Activated T-cell treated with anti-CD3 and anti-CD28 coated beads, Interleukin-2, amount 50 U/mL, for 72 hours (primary cell): ENCODE measurements around the gene ARF3. TPM values are rescaled to one million over a fixed set of nuclear protein-coding genes. Genes with fewer than 3 reads are reported as not detected.
A peak's percentile ranks its signal among the peaks of the same experiment; 100 is the strongest.

Source experiments
- ATAC-seq, 2 donors: fragments of 150-1000 bp; cut with Tn5 transposase; replicated peaks in 1 of 2; 2 replicates each; pipeline ENCODE4 v1.10.0; 2021; ENCODE audit warnings: moderate library complexity in 2 of 2, mild to moderate bottlenecking in 1 of 2
- DNase-seq, 2 donors: peaks; one replicate each; pipeline ENCODE4 v3.0.0; 2021 to 2022; ENCODE audit warnings: mixed read lengths in 1 of 2
- H3K27ac Mint-ChIP-seq: one replicate; pipeline ENCODE4 v1.8.0; 2022; ENCODE audit warnings: mild to moderate bottlenecking, moderate library complexity, mixed read lengths
- H3K27me3 Mint-ChIP-seq: one replicate; pipeline ENCODE4 v1.8.0; 2022; ENCODE audit warnings: low read depth, mixed read lengths
- H3K36me3 Mint-ChIP-seq, 2 donors: one replicate each; pipeline ENCODE4 v1.8.0; 2022; ENCODE audit warnings: mixed read lengths in 2 of 2, mild to moderate bottlenecking in 1 of 2; ENCODE audit not compliant: insufficient read depth in 2 of 2
- H3K4me1 Mint-ChIP-seq: one replicate; pipeline ENCODE4 v1.8.0; 2022; ENCODE audit warnings: low read depth, mixed read lengths
- H3K4me3 Mint-ChIP-seq, 2 donors: one replicate each; pipeline ENCODE4 v1.8.0; 2022; ENCODE audit warnings: mild to moderate bottlenecking in 2 of 2, mixed read lengths in 2 of 2, moderate library complexity in 2 of 2
- H3K9me3 Mint-ChIP-seq, 2 donors: one replicate each; pipeline ENCODE4 v1.8.0; 2022; ENCODE audit warnings: mixed read lengths in 2 of 2
- total RNA-seq, 2 donors: library from RNA; stranded (reverse); gene quantifications; one replicate each; pipeline ENCODE4 v1.2.3, GENCODE V29; 2022

The ARF3 gene
- total RNA-seq, 2 donors from 2014 or later, result 73.5 to 96.5 TPM

DNA sequence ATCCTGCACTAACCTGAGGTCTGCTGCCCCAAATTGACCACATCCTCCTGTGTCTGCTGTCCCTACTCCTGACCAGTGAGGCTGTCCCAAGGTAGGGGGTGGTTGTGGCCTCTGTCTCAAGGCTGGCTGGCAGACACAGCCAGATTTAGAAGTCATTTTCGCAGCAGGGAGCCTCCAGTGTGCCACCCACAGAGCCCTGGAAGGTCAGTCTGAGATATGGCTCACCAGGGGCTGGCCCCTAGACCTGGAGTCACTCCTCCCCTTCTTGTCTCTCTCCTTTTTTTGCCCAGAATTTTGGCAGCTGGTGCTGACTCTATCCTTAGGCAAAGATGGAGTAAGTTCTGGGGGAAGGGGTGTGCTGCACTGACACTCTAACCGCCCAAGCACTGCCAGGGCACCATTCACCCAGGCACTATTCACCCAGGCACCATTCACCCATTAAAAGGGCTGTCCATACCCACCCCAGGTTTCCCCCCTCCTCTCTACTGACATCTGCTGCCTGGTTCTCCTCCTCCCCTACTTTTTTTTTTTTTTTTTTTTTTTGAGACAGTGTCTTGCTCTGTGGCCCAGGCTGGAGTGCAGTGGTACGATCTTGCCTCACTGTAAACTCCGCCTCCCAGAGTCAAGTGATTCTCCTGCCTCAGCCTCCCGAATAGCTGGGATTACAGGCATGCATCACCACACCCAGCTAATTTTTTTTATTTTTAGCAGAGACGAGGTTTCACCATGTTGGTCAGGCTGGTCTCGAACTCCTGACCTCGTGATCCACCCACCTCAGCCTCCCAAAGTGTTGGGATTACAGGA is 34.2 kb upstream of the ARF3 start:
- ATAC-seq, result no peak
- H3K27me3 Mint-ChIP-seq, result peaks cover 73% of the 10 kb centered on the region

GRCh38 chr12:48990552-48990951 is 33.3 kb upstream of the ARF3 start:
- peaks cover 16% of the 10 kb centered on the region for H3K4me1 Mint-ChIP-seq
- H3K36me3 Mint-ChIP-seq, result no peaks in the 10 kb centered on the region
- H3K9me3 Mint-ChIP-seq, result no peaks in the 10 kb centered on the region
- no peak overlapping the region for H3K27ac Mint-ChIP-seq
- peaks cover 73% of the 10 kb centered on the region for H3K27me3 Mint-ChIP-seq
- DNase-seq (no peak), ATAC-seq (no peak)
- no peak overlapping the region for H3K4me3 Mint-ChIP-seq

More for the DNA sequence above, 34.2 kb upstream of the ARF3 start:
- Mint-ChIP-seq H3K4me3 (no peak overlapping the region), H3K4me1 (peaks cover 18% of the 10 kb centered on the region), H3K36me3 (no peaks in the 10 kb centered on the region), H3K9me3 (no peaks in the 10 kb centered on the region), H3K27ac (no peak overlapping the region)
- DNase-seq, result no peak

DNA sequence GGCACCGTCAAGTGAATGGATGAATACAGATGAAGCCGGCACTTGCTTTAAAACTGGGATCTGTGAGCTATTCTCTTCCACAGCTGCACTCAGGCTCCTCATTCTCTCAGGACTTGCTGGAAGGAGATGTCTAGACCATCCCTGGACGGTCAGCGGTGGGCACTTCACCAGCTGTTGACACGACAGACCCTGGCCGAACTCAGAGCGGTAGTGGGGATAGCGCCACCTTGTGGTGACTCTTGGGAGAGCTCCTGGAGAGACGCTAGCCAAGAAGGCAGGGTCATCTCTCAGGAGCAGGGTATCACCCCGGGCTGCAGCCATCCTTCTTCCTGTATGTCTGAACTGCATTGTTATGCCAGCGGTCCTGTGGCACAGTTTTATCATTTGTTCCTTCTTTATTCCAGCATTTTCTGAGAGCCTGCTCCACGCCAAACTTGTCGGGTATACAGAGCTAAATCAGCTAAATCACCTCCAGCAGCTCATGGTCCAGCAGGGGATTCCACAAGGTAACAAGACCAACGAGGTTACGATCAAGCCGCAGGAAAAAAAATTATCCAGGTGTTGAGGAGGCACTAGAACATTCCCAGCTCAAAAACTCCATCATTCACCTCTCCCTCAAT is 30.9 kb upstream of the ARF3 start:
- peak; percentile 83 to 86 for ATAC-seq
- Mint-ChIP-seq H3K27me3 (peaks cover 71% of the 10 kb centered on the region), H3K9me3 (no peaks in the 10 kb centered on the region)

GRCh38 chr12:48986720-48987291 is 29.5 kb upstream of the ARF3 start:
- H3K9me3 Mint-ChIP-seq, result no peaks in the 10 kb centered on the region
- peaks cover 83% of the 10 kb centered on the region for H3K27me3 Mint-ChIP-seq
- no peak overlapping the region for H3K4me3 Mint-ChIP-seq
- H3K4me1 Mint-ChIP-seq, result peaks cover 19% of the 10 kb centered on the region
- no peak overlapping the region for H3K27ac Mint-ChIP-seq
- ATAC-seq, result no peak
- DNase-seq, result no peak
- H3K36me3 Mint-ChIP-seq, result no peaks in the 10 kb centered on the region

More for the DNA sequence above, 30.9 kb upstream of the ARF3 start:
- no peaks in the 10 kb centered on the region for H3K36me3 Mint-ChIP-seq
- no peak overlapping the region for H3K27ac Mint-ChIP-seq
- H3K4me1 Mint-ChIP-seq, result peaks cover 16% of the 10 kb centered on the region
- no peak overlapping the region for H3K4me3 Mint-ChIP-seq
- peak; percentile 80 to 86 for DNase-seq

DNA sequence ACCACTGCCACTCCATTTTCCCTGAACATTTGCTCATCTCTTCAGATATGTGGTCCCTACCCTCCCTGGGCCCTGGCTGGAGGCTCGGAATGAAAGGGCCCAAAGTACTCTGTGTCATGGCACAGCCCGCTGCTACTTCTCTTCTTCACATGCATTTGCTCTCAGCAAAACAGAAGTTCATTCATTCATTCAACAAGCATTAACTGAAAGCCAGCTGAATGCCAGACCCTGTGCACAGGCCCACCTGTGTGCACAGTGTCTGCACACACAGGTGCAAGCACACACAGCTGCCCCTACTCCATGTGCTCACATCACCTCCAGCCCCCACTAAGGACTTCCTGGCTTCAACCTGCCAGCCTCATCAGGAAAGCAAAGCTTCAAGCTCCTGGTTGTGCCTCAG is 28.6 kb upstream of the ARF3 start:
- no peak for ATAC-seq
- H3K27me3 Mint-ChIP-seq, result peaks cover 87% of the 10 kb centered on the region
- H3K27ac Mint-ChIP-seq, result no peak overlapping the region
- H3K36me3 Mint-ChIP-seq, result no peaks in the 10 kb centered on the region
- H3K4me1 Mint-ChIP-seq, result peaks cover 28% of the 10 kb centered on the region
- no peaks in the 10 kb centered on the region for H3K9me3 Mint-ChIP-seq
- no peak overlapping the region for H3K4me3 Mint-ChIP-seq
- DNase-seq, result no peak

DNA sequence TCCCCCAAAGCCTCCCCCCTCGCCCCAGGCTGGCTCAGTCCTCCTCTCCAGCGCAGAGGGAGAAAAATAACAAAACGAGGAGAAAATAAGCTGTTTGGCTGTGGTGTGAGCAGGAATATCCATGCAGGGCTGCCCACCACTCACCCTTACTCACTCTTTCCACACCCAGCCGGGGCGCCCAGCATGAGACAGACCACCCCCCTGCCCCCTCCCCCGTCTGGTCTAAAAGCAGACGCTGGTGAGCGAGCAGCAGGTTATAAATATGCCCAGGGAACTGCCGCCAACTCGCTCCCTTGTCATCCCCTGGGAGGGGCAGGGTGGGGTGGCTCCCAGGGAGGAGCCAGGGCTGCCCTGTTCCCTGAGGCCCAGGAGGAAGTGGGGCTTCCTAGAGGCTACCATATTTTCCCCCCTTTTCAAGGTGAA is 28.2 kb upstream of the ARF3 start:
- DNase-seq (no peak), ATAC-seq (no peak)
- Mint-ChIP-seq H3K27me3 (peaks cover 87% of the 10 kb centered on the region), H3K36me3 (no peaks in the 10 kb centered on the region), H3K27ac (no peak overlapping the region), H3K9me3 (no peaks in the 10 kb centered on the region), H3K4me1 (peaks cover 33% of the 10 kb centered on the region), H3K4me3 (no peak overlapping the region)

DNA sequence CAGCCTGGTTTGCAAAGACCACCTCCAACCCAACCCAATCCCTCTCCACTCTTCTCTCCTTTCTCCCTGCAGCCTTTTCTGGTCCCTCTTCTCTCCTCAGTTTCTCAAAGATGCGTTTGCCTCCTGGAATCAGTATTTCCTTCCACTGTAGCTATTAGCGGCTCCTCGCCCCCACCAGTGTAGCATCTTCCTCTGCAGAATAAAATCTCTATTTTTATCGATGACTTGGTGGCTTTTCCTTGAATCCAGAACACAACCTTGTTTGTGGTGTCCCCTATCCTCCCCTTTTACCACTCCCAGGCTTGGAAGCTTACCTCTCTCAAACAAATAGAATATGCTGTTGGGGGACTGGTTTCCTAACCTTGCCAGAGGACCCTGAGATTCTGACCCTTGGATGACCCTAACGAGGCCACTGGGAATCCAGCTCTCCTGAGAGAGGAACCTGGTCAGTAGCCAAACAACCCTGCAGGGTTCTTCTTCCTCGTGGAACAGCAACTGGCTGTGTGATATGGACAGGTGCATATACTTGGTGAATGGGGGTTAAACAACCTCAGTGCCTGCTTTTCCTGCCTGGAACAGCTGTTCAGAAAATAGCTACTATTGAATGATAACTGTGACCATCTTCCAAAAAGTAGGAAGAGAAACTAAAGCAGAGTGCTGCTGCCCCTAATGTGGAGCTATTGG is 25.3 kb upstream of the ARF3 start:
- H3K4me1 Mint-ChIP-seq, result peaks cover 43% of the 10 kb centered on the region
- DNase-seq, result no peak
- no peak for ATAC-seq
- H3K9me3 Mint-ChIP-seq, result no peaks in the 10 kb centered on the region
- peak overlapping the region; percentile 29 to 84 for H3K4me3 Mint-ChIP-seq
- no peaks in the 10 kb centered on the region for H3K36me3 Mint-ChIP-seq
- H3K27me3 Mint-ChIP-seq, result peaks cover 85% of the 10 kb centered on the region
- H3K27ac Mint-ChIP-seq, result no peak overlapping the region

- Mint-ChIP-seq H3K4me3 (peak overlapping the region; percentile 83 to 84), H3K36me3 (no peaks in the 10 kb centered on the region), H3K4me1 (peaks cover 48% of the 10 kb centered on the region), H3K9me3 (no peaks in the 10 kb centered on the region), H3K27ac (peak overlapping the region; percentile 39), H3K27me3 (peaks cover 84% of the 10 kb centered on the region)
- ATAC-seq (no peak), DNase-seq (no peak)
Measured at GRCh38 chr12:48981757-48982157, 24.5 kb upstream of the ARF3 start.

GRCh38 chr12:48980953-48981756 is 23.9 kb upstream of the ARF3 start:
- H3K4me1 Mint-ChIP-seq, result peaks cover 50% of the 10 kb centered on the region
- H3K4me3 Mint-ChIP-seq, result peak overlapping the region; percentile 83 to 84
- no peaks in the 10 kb centered on the region for H3K36me3 Mint-ChIP-seq
- DNase-seq (peak; percentile 44 to 47), ATAC-seq (peak; percentile 12 to 15)
- no peaks in the 10 kb centered on the region for H3K9me3 Mint-ChIP-seq
- H3K27ac Mint-ChIP-seq, result peak overlapping the region; percentile 39
- H3K27me3 Mint-ChIP-seq, result peaks cover 87% of the 10 kb centered on the region

DNA sequence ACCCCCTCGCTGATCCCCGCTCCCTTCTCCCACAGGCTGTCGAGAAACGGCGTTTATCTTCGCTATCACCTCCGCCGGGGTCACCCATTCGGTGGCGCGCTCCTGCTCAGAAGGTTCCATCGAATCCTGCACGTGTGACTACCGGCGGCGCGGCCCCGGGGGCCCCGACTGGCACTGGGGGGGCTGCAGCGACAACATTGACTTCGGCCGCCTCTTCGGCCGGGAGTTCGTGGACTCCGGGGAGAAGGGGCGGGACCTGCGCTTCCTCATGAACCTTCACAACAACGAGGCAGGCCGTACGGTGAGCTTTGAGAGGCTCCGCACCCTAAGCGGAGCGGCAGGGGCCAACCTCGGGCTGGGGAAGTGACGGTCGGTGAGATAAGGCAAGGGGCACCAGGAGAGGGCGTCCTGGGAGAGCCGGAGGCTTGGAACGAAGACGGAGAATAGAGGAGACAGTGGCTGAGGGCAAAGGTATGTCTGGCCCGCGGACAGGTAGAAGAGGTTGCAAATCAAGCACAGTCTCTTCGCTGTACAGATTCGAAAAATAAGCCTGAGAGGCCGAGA is 23.2 kb upstream of the ARF3 start:
- Mint-ChIP-seq H3K27ac (peak overlapping the region; percentile 39), H3K4me1 (peaks cover 50% of the 10 kb centered on the region)

DNA sequence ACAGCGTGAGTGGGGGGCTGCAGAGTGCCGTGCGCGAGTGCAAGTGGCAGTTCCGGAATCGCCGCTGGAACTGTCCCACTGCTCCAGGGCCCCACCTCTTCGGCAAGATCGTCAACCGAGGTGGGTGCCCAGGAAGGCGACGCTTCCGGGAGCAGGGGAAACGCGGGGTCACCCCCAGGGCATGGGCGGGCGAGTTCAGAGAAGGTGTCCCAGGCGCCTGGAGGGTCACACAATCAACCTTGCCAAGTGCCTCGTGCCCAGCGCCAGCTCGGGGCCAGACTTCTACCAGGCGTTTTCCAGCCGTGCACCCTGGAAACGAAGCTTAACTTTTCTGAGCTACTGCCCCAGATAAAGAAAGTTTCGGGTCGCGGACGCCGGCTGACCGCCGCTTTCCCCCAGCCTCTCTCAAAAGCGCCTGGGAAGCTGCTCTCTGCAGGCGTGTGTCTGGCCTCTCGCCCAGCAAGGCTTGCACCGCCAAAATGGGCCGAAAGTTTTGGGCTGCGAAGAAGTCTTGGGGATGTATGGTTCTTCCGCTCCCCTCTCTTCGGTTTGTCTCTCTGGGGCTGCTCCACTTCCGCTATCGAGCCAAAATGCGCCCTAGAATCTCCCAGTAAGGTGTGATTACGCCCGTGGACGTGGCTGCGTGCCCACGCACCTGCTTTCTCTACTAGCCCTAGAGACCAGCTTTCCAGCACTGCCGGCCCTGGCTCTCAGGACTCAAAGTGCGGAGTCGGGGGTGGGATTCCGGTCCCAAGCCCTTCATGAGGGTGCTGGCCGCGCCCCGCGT is 22.5 kb upstream of the ARF3 start:
- Mint-ChIP-seq H3K4me1 (peaks cover 50% of the 10 kb centered on the region), H3K27ac (no peak overlapping the region), H3K9me3 (no peaks in the 10 kb centered on the region), H3K36me3 (no peaks in the 10 kb centered on the region), H3K4me3 (peak overlapping the region; percentile 83 to 84), H3K27me3 (peaks cover 91% of the 10 kb centered on the region)
- ATAC-seq, result no peak
- DNase-seq, result peak; percentile 30 to 41

More for the DNA sequence above, 23.2 kb upstream of the ARF3 start:
- H3K27me3 Mint-ChIP-seq, result peaks cover 88% of the 10 kb centered on the region
- DNase-seq (peak; percentile 45 to 48), ATAC-seq (no peak)
- no peaks in the 10 kb centered on the region for H3K36me3 Mint-ChIP-seq
- no peaks in the 10 kb centered on the region for H3K9me3 Mint-ChIP-seq
- peak overlapping the region; percentile 83 to 84 for H3K4me3 Mint-ChIP-seq
